Measurements from ENCODE around the gene TIE1. TPM values are rescaled to one million over a fixed set of nuclear protein-coding genes. Genes with fewer than 3 reads are reported as not detected.

The TIE1 gene
- total RNA-seq, 1 experiment from 2014 or later, result not detected

DNA sequence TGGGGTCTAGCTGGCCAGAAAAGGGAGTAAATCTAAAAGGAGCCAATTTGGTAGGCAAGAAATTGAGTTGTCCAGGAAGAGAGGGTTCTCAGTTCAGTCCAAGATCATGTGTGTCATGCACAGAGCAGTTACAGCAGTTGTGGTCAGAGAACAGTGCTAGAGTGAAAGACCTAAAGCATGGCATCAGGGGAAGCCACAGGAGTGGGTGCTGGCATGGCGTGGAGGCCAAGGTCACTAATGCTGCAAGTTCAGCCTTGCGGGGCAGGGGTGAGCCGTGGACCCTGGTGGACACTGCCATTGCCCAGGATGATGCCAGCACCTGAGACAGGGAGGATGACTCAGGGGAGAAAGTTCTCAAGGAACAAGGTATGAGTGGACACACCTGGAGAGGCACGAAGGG, 47.6 kb upstream of the TIE1 start:
- Histone ChIP-seq H3K36me3 (ENCODE audit: insufficient read depth, low read length, poor library complexity, severe bottlenecking) (no peaks in the 10 kb centered on the region), H3K4me1 (ENCODE audit: insufficient read depth, low read length, poor library complexity, severe bottlenecking) (no peaks in the 10 kb centered on the region)
- CTCF ChIA-PET, result no interaction called here

DNA sequence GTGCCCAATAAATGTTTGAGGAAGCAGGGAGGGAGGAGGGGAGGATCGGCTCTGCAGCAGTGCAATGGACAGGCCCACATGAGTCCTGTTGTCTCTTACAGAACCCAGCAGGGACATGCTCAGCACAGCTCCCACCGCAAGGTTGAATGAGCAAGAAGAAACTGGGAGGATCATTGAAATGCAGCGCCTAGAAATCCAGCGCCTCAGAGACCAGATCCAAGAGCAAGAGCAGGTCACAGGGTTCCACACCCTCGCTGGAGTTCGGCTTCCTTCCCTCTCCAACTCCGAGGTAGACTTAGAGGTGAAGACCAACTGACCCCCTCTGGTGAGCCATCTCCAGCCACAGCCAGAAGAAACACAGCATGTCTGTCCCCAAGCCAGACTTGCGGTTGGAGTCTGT, 46.9 kb upstream of the TIE1 start:
- DNase-seq (ENCODE audit: low spot score), result no peak
- Histone ChIP-seq H3K36me3 (ENCODE audit: insufficient read depth, low read length, poor library complexity, severe bottlenecking) (no peaks in the 10 kb centered on the region), H3K27ac (ENCODE audit: low read depth, low read length, poor library complexity, severe bottlenecking) (no peak overlapping the region), H3K27me3 (replicated peaks; ENCODE audit: insufficient read depth, low read depth, low read length, poor library complexity) (no peaks in the 10 kb centered on the region), H3K4me1 (ENCODE audit: insufficient read depth, low read length, poor library complexity, severe bottlenecking) (no peaks in the 10 kb centered on the region), H3K4me3 (ENCODE audit: low read depth, low read length, poor library complexity, severe bottlenecking) (no peak overlapping the region), H3K9me3 (ENCODE audit: low read depth, low read length, poor library complexity, severe bottlenecking) (no peaks in the 10 kb centered on the region)
- BruUV-seq (replicated peaks), result no TSS peak
- ChIA-PET POLR2A (ENCODE audit: low non-redundant PET) (no interaction called here), CTCF (no interaction called here)
- intact Hi-C loops (cut with micrococcal nuclease; ENCODE audit: unreplicated experiment), result no loop called here
- TF ChIP-seq, protein P1, sequence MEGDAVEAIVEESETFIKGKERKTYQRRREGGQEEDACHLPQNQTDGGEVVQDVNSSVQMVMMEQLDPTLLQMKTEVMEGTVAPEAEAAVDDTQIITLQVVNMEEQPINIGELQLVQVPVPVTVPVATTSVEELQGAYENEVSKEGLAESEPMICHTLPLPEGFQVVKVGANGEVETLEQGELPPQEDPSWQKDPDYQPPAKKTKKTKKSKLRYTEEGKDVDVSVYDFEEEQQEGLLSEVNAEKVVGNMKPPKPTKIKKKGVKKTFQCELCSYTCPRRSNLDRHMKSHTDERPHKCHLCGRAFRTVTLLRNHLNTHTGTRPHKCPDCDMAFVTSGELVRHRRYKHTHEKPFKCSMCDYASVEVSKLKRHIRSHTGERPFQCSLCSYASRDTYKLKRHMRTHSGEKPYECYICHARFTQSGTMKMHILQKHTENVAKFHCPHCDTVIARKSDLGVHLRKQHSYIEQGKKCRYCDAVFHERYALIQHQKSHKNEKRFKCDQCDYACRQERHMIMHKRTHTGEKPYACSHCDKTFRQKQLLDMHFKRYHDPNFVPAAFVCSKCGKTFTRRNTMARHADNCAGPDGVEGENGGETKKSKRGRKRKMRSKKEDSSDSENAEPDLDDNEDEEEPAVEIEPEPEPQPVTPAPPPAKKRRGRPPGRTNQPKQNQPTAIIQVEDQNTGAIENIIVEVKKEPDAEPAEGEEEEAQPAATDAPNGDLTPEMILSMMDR (conservative IDR thresholded peaks at IDR 0.05; ENCODE audit: low read depth, low read length), result no peak
- TF ChIP-seq EZH2 (IDR thresholded peaks at IDR 0.05; ENCODE audit: borderline replicate concordance, low read depth, low read length, poor library complexity, severe bottlenecking), result no peak

More for the DNA sequence above, 47.6 kb upstream of the TIE1 start:
- POLR2A ChIA-PET (ENCODE audit: low non-redundant PET), result no interaction called here
- no peak for DNase-seq (ENCODE audit: low spot score)
- Histone ChIP-seq H3K27ac (ENCODE audit: low read depth, low read length, poor library complexity, severe bottlenecking) (no peak overlapping the region), H3K9me3 (ENCODE audit: low read depth, low read length, poor library complexity, severe bottlenecking) (no peaks in the 10 kb centered on the region), H3K27me3 (replicated peaks; ENCODE audit: insufficient read depth, low read depth, low read length, poor library complexity) (no peaks in the 10 kb centered on the region), H3K4me3 (ENCODE audit: low read depth, low read length, poor library complexity, severe bottlenecking) (no peak overlapping the region)
- no peak for TF ChIP-seq EZH2 (IDR thresholded peaks at IDR 0.05; ENCODE audit: borderline replicate concordance, low read depth, low read length, poor library complexity, severe bottlenecking)
- TF ChIP-seq, protein P1 (conservative IDR thresholded peaks at IDR 0.05; ENCODE audit: low read depth, low read length), result no peak
- intact Hi-C loops (cut with micrococcal nuclease; ENCODE audit: unreplicated experiment), result no loop called here
- BruUV-seq (replicated peaks), result no TSS peak

DNA sequence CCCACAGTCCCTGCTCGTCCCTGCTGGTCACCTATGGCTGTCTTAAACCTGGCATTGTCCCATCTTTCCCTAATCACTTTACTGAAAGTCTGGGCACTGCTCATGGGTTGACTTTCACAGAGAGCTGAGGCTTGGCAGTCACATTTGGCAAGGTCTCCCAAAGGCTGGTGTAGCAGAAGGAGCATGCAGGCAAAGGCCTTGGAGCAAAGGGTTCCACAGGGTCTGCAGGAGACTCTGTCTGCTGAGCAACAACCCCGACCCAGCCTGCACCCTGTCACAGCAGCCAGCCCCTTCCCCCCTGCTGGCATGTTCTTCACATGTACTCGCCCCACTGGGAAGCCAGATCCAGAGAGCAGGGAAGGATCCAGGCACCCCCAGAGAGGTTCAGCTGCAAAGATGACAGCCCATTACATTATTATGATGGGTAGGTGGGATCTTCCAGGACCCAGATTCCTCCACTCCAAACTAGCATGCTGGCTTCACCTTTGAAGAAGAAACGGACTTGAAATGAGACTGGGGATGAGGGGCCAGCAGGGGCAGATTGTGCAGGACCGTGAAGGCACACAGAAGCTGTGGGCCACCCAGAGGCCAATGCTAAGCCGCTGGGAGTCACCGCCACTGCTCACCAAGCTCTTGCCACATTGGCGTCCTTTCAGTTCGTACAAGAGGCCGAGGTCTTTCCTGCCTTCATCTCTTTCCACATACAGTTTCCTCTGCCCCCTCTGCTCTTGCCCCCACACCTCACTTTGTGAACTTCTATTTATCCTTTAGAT, 45.2 kb upstream of the TIE1 start:
- CTCF ChIA-PET, result no interaction called here
- H3K4me3 ChIP-seq (ENCODE audit: low read depth, low read length, poor library complexity, severe bottlenecking), result no peak overlapping the region
- H3K36me3 ChIP-seq (ENCODE audit: insufficient read depth, low read length, poor library complexity, severe bottlenecking), result no peaks in the 10 kb centered on the region
- DNase-seq (ENCODE audit: low spot score), result no peak
- BruUV-seq (replicated peaks), result no TSS peak
- H3K27me3 ChIP-seq (replicated peaks; ENCODE audit: insufficient read depth, low read depth, low read length, poor library complexity), result no peaks in the 10 kb centered on the region
- TF ChIP-seq, protein P1 (conservative IDR thresholded peaks at IDR 0.05; ENCODE audit: low read depth, low read length), result no peak
- TF ChIP-seq EZH2 (IDR thresholded peaks at IDR 0.05; ENCODE audit: borderline replicate concordance, low read depth, low read length, poor library complexity, severe bottlenecking), result no peak
- POLR2A ChIA-PET (ENCODE audit: low non-redundant PET), result no interaction called here
- no peaks in the 10 kb centered on the region for H3K4me1 ChIP-seq (ENCODE audit: insufficient read depth, low read length, poor library complexity, severe bottlenecking)
- intact Hi-C loops (cut with micrococcal nuclease; ENCODE audit: unreplicated experiment), result no loop called here
- H3K27ac ChIP-seq (ENCODE audit: low read depth, low read length, poor library complexity, severe bottlenecking), result no peak overlapping the region
- no peaks in the 10 kb centered on the region for H3K9me3 ChIP-seq (ENCODE audit: low read depth, low read length, poor library complexity, severe bottlenecking)
